SK-N-MC (cell line): Measurements from ENCODE around the gene SDC4.

ENCODE experiments used
- DNase-seq: peaks from one replicate; pipeline ENCODE4 v3.0.0-alpha.2; 2011; ENCODE audit warnings: low read depth, low spot score
- H3K27ac ChIP-seq: fragments of 200-600 bp; sonication (generic); 2 replicates; pipeline ENCODE4 v1.5.1; 2016; ENCODE audit warnings: mixed run types
- H3K36me3 ChIP-seq: fragments of 200-600 bp; sonication (generic); 2 replicates; pipeline ENCODE4 v1.6.1; 2017; ENCODE audit warnings: antibody characterized with exemption, low read length, mixed read lengths; ENCODE audit not compliant: insufficient read depth
- H3K4me3 ChIP-seq: fragments of 200-600 bp; sonication (generic); 2 replicates; pipeline ENCODE4 v1.5.1; 2016
- H3K9ac ChIP-seq: fragments of 200-600 bp; sonication (generic); 2 replicates; pipeline ENCODE4 v1.8.0; 2017; ENCODE audit warnings: mixed run types, mixed read lengths; ENCODE audit not compliant: insufficient read length
- H3K9me3 ChIP-seq: fragments of 200-600 bp; sonication (generic); 2 replicates; pipeline ENCODE4 v1.6.1; 2017; ENCODE audit warnings: low read depth, mild to moderate bottlenecking, antibody characterized with exemption, low read length, moderate library complexity, mixed read lengths
- EZH2 ChIP-seq: fragments of 200-600 bp; sonication (generic); IDR thresholded peaks from one replicate; pipeline ENCODE4 v1.6.1; 2017; ENCODE audit warnings: antibody characterized with exemption
- FOXP2 ChIP-seq: optimal IDR thresholded peaks from 2 replicates; pipeline ENCODE3; 2011; ENCODE audit warnings: mild to moderate bottlenecking, moderate library complexity; ENCODE audit not compliant: insufficient read depth; ENCODE audit errors: extremely low read length, control extremely low read depth
- POLR2AphosphoS5 ChIP-seq: IDR thresholded peaks from 2 replicates; pipeline ENCODE4 v1.6.1; 2012; ENCODE audit warnings: mild to moderate bottlenecking, low read depth, low read length, borderline replicate concordance

The SDC4 gene

DNA sequence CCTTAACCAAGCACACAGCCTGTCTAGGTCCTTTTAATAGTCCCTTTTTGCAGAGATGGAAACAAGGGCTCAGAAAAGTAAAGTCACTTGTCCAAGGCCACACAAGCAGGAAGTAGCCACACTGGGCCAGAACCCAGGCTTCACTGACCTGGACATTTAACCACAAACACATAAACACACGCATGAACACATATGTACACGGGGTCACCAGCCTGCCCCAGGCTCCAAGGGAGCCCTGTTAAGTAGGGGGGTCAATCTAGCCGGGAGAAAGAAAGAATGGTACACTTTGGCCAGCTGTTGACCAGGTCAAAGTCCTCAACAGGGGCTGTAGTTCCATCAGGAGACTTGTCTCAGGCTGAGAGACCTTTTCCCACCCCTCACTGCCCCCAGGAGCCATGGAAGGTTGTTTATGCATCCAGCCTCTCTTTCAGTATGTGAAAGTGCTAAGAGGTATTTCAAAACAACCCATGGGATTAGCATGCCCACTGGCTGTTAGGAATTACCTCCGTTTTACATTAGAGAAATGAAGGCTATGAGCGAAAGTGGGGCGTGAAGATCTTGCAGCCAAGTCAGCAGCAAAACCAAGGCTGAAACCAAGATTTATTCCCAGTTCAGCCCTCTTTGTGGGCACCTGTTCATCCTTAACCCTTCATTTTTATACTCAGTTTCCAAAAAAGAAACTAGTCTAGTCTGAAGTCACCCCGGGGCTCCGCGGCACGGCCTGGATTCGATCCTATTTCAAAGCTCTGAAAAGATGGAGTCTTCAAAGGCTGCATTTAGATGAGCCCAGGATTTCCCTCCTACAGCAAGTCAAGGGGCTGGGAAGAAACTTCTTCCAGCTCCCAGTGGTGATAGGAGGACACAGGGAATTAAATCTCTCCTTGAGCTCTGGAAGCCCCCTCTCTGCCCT, 9.8 kb downstream of the SDC4 start:
- Histone ChIP-seq H3K9ac (no peak overlapping the region), H3K27ac (no peak overlapping the region), H3K36me3 (no peaks in the 10 kb centered on the region), H3K9me3 (no peaks in the 10 kb centered on the region), H3K4me3 (no peak overlapping the region)
- TF ChIP-seq FOXP2 = no peak
- TF ChIP-seq POLR2AphosphoS5 = no peak
- TF ChIP-seq EZH2 = no peak
- no peak for DNase-seq

DNA sequence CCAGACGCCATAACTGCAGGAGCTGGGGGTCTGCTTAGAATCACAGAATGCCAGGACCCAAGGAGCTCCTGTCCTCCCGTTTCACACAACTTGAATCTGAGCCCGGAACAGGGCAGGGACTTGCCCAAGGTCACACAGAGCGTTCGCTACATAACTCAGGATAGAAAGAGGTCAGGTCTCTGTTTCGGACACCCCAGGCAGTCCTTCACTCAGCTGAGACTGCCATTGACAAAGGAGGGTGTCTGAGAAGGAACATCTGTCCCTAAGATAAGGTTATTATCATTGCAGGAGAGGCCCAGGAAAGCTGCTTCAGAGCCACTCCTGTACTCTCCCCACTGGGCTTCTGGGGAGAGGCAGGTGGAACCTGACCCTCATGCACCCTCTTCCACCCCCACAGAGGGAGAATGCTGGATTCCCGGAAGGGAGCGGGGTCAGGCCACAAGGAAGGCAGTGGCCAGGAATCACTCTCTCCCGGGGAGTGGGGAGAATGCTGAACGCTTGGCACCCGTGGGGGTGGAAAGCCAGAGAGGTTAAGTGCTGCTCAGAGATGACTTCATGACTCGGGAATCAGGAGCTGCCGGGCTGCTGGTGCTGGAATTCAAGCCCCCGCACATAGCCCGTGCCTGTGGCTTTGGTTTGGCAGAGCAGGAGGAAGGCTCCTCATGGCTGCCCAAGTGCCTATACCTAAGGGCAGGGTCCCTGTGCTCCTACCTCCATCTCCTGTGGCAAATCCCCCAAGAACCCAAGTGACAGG, 10.7 kb downstream of the SDC4 start:
- no peak for DNase-seq
- Histone ChIP-seq H3K27ac (no peak overlapping the region), H3K9me3 (no peaks in the 10 kb centered on the region), H3K4me3 (no peak overlapping the region), H3K9ac (no peak overlapping the region), H3K36me3 (no peaks in the 10 kb centered on the region; the same call in 1 of the 2 replicates)
- no peak for TF ChIP-seq FOXP2
- TF ChIP-seq EZH2 = no peak
- TF ChIP-seq POLR2AphosphoS5 = no peak

DNA sequence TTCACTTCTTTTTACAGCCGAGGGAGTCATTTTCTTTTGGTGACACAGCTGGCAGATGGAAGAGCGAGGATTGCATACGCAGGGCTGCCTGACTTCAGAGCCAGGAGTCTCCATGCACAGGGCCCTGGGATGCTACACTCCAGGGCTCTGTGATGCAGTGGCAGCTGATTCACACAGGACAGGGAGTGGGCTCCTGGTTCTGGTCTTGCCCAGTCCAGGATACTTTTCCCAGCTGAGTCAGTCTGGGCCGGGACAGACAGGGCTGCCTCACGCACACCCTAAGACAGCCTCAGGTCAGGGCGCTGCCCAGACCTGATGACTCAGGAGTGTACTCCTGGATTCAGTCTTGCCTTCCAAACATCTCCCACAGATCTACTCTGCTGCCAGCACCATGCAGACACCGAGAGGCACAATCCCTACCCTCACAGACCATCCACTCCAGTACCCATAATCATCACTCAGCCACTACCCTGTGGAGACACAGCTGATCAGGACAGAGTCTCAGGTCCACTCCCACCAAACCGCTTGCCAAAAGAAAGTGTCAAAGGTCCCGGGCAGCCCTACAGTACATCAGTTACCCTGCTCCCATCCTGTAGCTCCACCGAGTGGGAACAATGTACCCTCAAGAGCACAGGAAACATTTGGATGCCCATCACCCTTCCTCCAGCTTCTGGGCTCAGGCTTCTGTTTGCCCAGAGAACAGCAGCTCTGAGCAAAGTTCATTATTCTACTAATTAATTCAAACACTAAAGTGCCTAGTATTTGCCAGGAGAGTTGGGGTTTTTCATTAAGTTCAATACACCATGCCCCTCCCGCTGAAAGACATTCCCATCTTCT, 11.5 kb downstream of the SDC4 start:
- TF ChIP-seq FOXP2 (no peak), EZH2 (no peak), POLR2AphosphoS5 (no peak)
- H3K9ac ChIP-seq = no peak overlapping the region
- H3K36me3 ChIP-seq = no peaks in the 10 kb centered on the region; the same call in 1 of the 2 replicates
- no peak overlapping the region for H3K27ac ChIP-seq
- no peak for DNase-seq
- H3K9me3 ChIP-seq = no peaks in the 10 kb centered on the region
- no peak overlapping the region for H3K4me3 ChIP-seq

DNA sequence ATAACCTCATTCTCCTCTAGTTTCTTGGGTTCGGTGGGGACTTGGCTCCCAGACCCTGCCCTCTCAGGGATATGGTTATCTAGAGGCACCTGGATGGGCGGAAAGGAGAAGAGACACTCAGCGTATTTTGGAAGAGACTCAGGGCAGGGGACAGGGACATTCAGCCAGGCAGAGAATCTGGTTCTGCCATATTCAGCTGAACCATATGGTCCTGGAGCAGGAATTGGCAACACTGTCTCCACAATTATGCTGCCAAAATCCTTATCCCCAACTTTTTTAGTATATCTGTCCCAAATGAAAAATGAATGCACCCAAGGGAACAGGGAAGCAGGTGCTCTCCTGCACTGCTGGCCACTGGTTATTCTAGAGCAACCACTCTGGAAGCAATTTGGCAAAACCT, 17.7 kb downstream of the SDC4 start:
- no peak overlapping the region for H3K4me3 ChIP-seq
- no peak overlapping the region for H3K9ac ChIP-seq
- TF ChIP-seq POLR2AphosphoS5 (no peak), FOXP2 (no peak), EZH2 (no peak)
- DNase-seq = no peak
- no peak overlapping the region for H3K27ac ChIP-seq
- H3K9me3 ChIP-seq = no peaks in the 10 kb centered on the region
- peaks cover 14% of the 10 kb centered on the region; the same call in 1 of the 2 replicates for H3K36me3 ChIP-seq

DNA sequence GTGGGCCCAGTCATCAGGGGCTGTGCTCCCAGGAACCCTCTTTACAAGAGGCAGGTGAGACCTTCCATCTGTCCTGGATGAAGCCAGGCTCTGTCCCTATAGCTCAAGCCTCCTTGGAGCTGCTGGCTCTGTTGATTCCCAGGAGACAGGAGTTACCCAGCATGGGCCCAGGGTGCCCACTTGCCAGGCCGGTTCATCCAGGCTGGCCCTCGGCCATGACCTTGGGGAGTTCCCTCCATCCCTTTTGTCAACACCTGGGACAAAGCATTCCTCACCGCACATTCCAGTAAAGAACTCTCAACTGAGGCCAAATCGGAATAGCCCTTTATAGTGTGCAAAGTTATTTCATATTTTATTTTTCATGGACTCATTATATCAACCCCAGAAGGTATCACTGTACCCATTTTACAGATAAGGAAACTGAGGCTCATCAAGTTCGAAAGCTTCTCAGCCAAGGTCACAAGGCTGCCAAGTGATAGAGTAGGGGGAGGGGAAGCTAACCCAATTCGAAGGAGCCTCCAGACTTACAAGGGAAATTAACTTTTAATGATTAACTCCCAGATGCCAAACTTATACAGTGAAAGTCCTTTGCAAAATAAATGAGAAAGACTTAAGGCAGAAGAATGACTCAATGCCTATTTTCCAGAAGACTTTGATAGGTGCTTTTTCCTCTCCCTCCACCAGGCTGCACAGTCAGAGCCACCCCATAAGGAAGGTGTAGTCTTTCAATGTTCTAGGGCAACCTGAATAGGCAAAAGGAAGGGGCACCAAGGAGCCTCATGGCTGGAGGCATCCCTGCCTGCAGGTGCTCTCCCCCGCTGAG, 18.5 kb downstream of the SDC4 start:
- Histone ChIP-seq H3K36me3 (peaks cover 14% of the 10 kb centered on the region; the same call in 1 of the 2 replicates), H3K9me3 (no peaks in the 10 kb centered on the region), H3K4me3 (no peak overlapping the region), H3K9ac (no peak overlapping the region), H3K27ac (no peak overlapping the region)
- DNase-seq = no peak
- TF ChIP-seq FOXP2 (no peak), EZH2 (no peak), POLR2AphosphoS5 (no peak)

DNA sequence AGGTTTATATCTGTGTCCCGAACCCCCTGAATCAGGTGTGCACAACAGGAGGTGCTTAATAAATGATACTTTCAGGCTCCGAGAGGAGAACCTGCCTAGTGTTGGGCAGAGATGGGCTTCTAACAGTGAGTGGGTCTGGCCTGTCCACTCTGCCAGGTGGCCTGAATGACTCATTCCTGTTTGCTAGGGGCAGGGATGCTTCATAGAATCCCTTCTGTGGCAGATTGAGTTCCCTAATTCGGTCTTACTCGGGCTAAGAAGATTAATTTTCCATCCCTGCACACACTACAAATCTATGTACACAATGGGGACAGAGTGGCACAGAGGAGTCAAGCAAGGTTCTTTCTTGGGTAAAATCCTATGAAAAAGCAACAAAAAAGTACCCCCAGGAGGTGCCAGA, 19.8 kb downstream of the SDC4 start:
- TF ChIP-seq FOXP2 = no peak
- no peak for TF ChIP-seq POLR2AphosphoS5
- TF ChIP-seq EZH2 = no peak
- Histone ChIP-seq H3K36me3 (peaks cover 14% of the 10 kb centered on the region; the same call in 1 of the 2 replicates), H3K9ac (no peak overlapping the region), H3K9me3 (no peaks in the 10 kb centered on the region), H3K4me3 (no peak overlapping the region), H3K27ac (no peak overlapping the region)
- DNase-seq = no peak

DNA sequence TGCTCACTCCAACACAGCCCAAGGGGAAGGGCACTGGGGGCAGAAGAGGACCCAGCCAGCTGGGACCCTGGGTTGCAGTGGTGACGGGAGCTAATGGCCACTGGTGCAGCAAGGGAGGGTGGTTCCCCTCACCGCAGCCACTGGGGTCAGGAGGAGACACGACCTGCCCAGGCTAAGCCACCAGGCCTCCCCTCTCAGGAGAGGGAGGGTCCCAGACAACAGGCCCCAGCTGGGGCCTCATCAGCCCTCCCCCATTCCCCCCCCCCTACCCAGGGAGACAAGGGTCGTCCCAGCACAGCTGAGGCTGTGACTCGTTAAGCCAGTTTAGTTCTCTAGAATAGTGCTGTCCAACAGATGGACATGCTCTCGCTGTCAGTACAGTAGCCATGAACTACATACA, 22.9 kb downstream of the SDC4 start:
- H3K36me3 ChIP-seq = peaks cover 10% of the 10 kb centered on the region; the same call in 1 of the 2 replicates
- DNase-seq = no peak
- no peak overlapping the region for H3K4me3 ChIP-seq
- H3K9ac ChIP-seq = no peak overlapping the region
- no peaks in the 10 kb centered on the region for H3K9me3 ChIP-seq
- TF ChIP-seq EZH2 = no peak
- no peak for TF ChIP-seq FOXP2
- no peak for TF ChIP-seq POLR2AphosphoS5
- H3K27ac ChIP-seq = no peak overlapping the region
